ENCODE results near the gene ZNF598. TPM values are rescaled to one million over a fixed set of nuclear protein-coding genes. Genes with fewer than 3 reads are reported as not detected.

ZNF598 gene
- total RNA-seq, 1 experiment from 2014 or later: 57.4 TPM

GRCh38 chr16:1959269-1960039 is 50.2 kb downstream of the ZNF598 start, which contains the start of gene NDUFB10:
Gene NDUFB10 (plus strand): TSS chr16:1959538. CDS start chr16:1959625, 87 bp downstream.
- ChIA-PET RAD21 (ENCODE audit: low non-redundant PET in 1 of 2, low total read pairs in 2 of 2, uncharacterized antibody in 2 of 2, unreplicated experiment in 2 of 2) (no interaction called here), POLR2A (interaction anchor here (1.2 to 3.2 kb wide), 3 partner anchors 20 to 196 kb away, joined by 3 to 14 read pairs (median 7); partner anchors contain the start of gene TRAF7), CTCF (no interaction called here)
- intact Hi-C loops (cut with micrococcal nuclease): no loop called here
- H3K9me2 ChIP-seq (ENCODE audit: insufficient read depth): no peaks in the 10 kb centered on the region
- BruUV-seq (replicated peaks): no TSS peak
- peak within 1 kb of the TSS; percentile 98 for H3K9ac ChIP-seq (ENCODE audit: low read length)
- peak; percentile 85 for DNase-seq (ENCODE audit: low read depth, low spot score)
- H3K79me2 ChIP-seq (ENCODE audit: insufficient read depth, low read length): peaks cover 48% of the 10 kb centered on the region
- peak within 1 kb of the TSS; percentile 81 to 89 for H3K4me3 ChIP-seq (replicated peaks in 1 of 2; ENCODE audit: low read depth in 1 of 2, low read length in 2 of 2)
- peak within 1 kb of the TSS; percentile 88 for H3K27ac ChIP-seq (ENCODE audit: low read depth, low read length)
- no peaks in the 10 kb centered on the region for H3K9me3 ChIP-seq (ENCODE audit: control insufficient read depth in 1 of 2, insufficient read depth in 1 of 2, low read depth in 1 of 2, low read length in 2 of 2)
- ATAC-seq: peak; percentile 64
- H3K4me2 ChIP-seq (ENCODE audit: low read length): peak within 1 kb of the TSS; percentile 88
- no peaks in the 10 kb centered on the region for H3K27me3 ChIP-seq (ENCODE audit: insufficient read depth, low read length)
- peaks cover 11% of the 10 kb centered on the region; the same call in 1 of the 2 replicates for H4K20me1 ChIP-seq (ENCODE audit: insufficient read depth)
- H3K4me1 ChIP-seq (ENCODE audit: control insufficient read depth in 1 of 2, insufficient read depth in 2 of 2, low read length in 2 of 2): peaks cover 8 to 41% of the 10 kb centered on the region in 2 experiments
- H2AFZ ChIP-seq (ENCODE audit: low read depth, low read length, poor library complexity, severe bottlenecking): peak within 1 kb of the TSS; percentile 82
- H3K36me3 ChIP-seq (ENCODE audit: control insufficient read depth in 1 of 2, insufficient read depth in 2 of 2, low read length in 2 of 2): peaks cover 6 to 20% of the 10 kb centered on the region in 2 experiments
- TF ChIP-seq SIN3A (IDR thresholded peaks at IDR 0.05; ENCODE audit: low read depth) (no peak), ZFX (IDR thresholded peaks at IDR 0.05) (peak; percentile 99), REST (IDR thresholded peaks at IDR 0.05; ENCODE audit: low read depth) (no peak), EZH2phosphoT487 (IDR thresholded peaks at IDR 0.05; ENCODE audit: borderline replicate concordance) (no peak), TCF7L2 (IDR thresholded peaks at IDR 0.05; ENCODE audit: borderline replicate concordance, extremely low read depth, insufficient read depth, insufficient read length) (peak; percentile 69), ATF3 (IDR thresholded peaks at IDR 0.05) (no peak), SP1 (IDR thresholded peaks at IDR 0.05; ENCODE audit: low read depth) (no peak), CEBPB (IDR thresholded peaks at IDR 0.05; ENCODE audit: low read depth) (no peak), POLR2AphosphoS5 (IDR thresholded peaks at IDR 0.05; ENCODE audit: low read depth, low read length) (peak; percentile 98), ZNF274 (IDR thresholded peaks at IDR 0.05; ENCODE audit: low read depth, low read length) (no peak), YY1 (IDR thresholded peaks at IDR 0.05; ENCODE audit: extremely low read depth, insufficient replicate concordance, low read depth, low read length) (peak; percentile 71), FOSL1 (IDR thresholded peaks at IDR 0.05; ENCODE audit: low read depth) (no peak), CTCF (IDR thresholded peaks at IDR 0.05 in 2 of 3, conservative IDR thresholded peaks at IDR 0.05 in 1 of 3; ENCODE audit: borderline replicate concordance in 1 of 3, insufficient read depth in 1 of 3, low read depth in 2 of 3, low read length in 2 of 3) (peak in 2 of 3 experiments; percentile 60 to 61; a peak in 4 of 6 replicates), RAD21 (IDR thresholded peaks at IDR 0.05; ENCODE audit: low read depth) (no peak), ELF1 (IDR thresholded peaks at IDR 0.05; ENCODE audit: borderline replicate concordance, low read depth) (no peak), EGR1 (IDR thresholded peaks at IDR 0.05; ENCODE audit: low read depth) (no peak), MAX (IDR thresholded peaks at IDR 0.05) (no peak), JUND (IDR thresholded peaks at IDR 0.05) (no peak), SRF (IDR thresholded peaks at IDR 0.05; ENCODE audit: low read depth) (no peak), CBX3 (IDR thresholded peaks at IDR 0.05; ENCODE audit: low read depth) (no peak), EZH2 (IDR thresholded peaks at IDR 0.05) (no peak), POLR2A (IDR thresholded peaks at IDR 0.05; ENCODE audit: borderline replicate concordance, extremely low read depth, insufficient read depth, insufficient read length) (peak; percentile 89)
